ENCODE results near the gene VTI1B.
"Not testable (repeated sequence)": the region's sequence is repeated elsewhere in the genome, so short reads cannot be mapped to it uniquely, and the experiment has no call there.

The VTI1B gene

GRCh38 chr14:67630186-67630585, 44.2 kb downstream of the VTI1B start:
- DNase-seq (ENCODE audit: low read depth in 2 of 2) = no peak

GRCh38 chr14:67627519-67627918, 46.9 kb downstream of the VTI1B start:
- DNase-seq (ENCODE audit: low read depth in 2 of 2) = no peak

- DNase-seq (ENCODE audit: low read depth in 2 of 2) = not testable (repeated sequence)
Observed at GRCh38 chr14:67626131-67626530, 48.3 kb downstream of the VTI1B start.

GRCh38 chr14:67623114-67623513, 51.3 kb downstream of the VTI1B start:
- DNase-seq (ENCODE audit: low read depth in 2 of 2) = no peak

GRCh38 chr14:67622675-67623074, 51.8 kb downstream of the VTI1B start:
- DNase-seq (ENCODE audit: low read depth in 2 of 2) = no peak

GRCh38 chr14:67620217-67620785, 54.1 kb downstream of the VTI1B start:
- no peak for DNase-seq (ENCODE audit: low read depth in 2 of 2)

GRCh38 chr14:67619446-67620216, 54.8 kb downstream of the VTI1B start, which contains the start of gene ARG2:
TSS of gene ARG2 (plus strand) at chr14:67619920. CDS start at chr14:67619978, 58 bp downstream.
- DNase-seq (ENCODE audit: low read depth in 2 of 2) = peak; percentile 91 to 95

- no peak for DNase-seq (ENCODE audit: low read depth in 2 of 2)
Observed at GRCh38 chr14:67618617-67619063, 55.8 kb downstream of the VTI1B start.

- no peak for DNase-seq (ENCODE audit: low read depth in 2 of 2)
Observed at GRCh38 chr14:67610491-67610890, 63.9 kb downstream of the VTI1B start.

- DNase-seq (ENCODE audit: low read depth in 2 of 2) = no peak
Observed at GRCh38 chr14:67609642-67610310, 64.7 kb downstream of the VTI1B start.

- DNase-seq (ENCODE audit: low read depth in 2 of 2) = no peak
Observed at GRCh38 chr14:67607646-67608045, 66.8 kb downstream of the VTI1B start.

GRCh38 chr14:67602995-67603545, 71.4 kb downstream of the VTI1B start:
- no peak for DNase-seq (ENCODE audit: low read depth in 2 of 2)

- no peak for DNase-seq (ENCODE audit: low read depth in 2 of 2)
Observed at GRCh38 chr14:67602076-67602475, 72.4 kb downstream of the VTI1B start.

GRCh38 chr14:67600562-67600974, 73.9 kb downstream of the VTI1B start:
- DNase-seq (ENCODE audit: low read depth in 2 of 2) = not testable (repeated sequence)

- peak; percentile 85 to 89 for DNase-seq (ENCODE audit: low read depth in 2 of 2)
Observed at GRCh38 chr14:67599698-67600561, 74.5 kb downstream of the VTI1B start, which contains the start of gene PIGH. TSS of gene PIGH (minus strand) at chr14:67600268. CDS start at chr14:67600203, 65 bp downstream.

All from stimulated activated CD8-positive, alpha-beta memory T cell treated with anti-CD3 and anti-CD28 coated beads, Interleukin-15, amount 100 ng/mL, for 4 hours (primary cell).